Neural cell (in vitro differentiated cells): Measurements from ENCODE around the gene CTXN1. TPM values are rescaled to one million over a fixed set of nuclear protein-coding genes. Genes with fewer than 3 reads are reported as not detected.

Experiments used
- H2AFZ ChIP-seq: fragments of 200-600, 300-800 bp; sonication (generic), shearing (Covaris generic); 2 replicates; pipeline ENCODE4 v1.6.0; 2014; ENCODE audit warnings: low read depth, mild to moderate bottlenecking, antibody characterized with exemption, low read length, moderate library complexity
- H3F3A ChIP-seq: fragments of 200-600 bp; shearing (Covaris generic); 2 replicates; pipeline ENCODE4 v1.6.1; 2016; ENCODE audit warnings: mild to moderate bottlenecking, moderate library complexity, mixed read lengths, antibody characterized with exemption, low read length; ENCODE audit not compliant: insufficient read depth, poor library complexity, severe bottlenecking
- H3K27ac ChIP-seq: fragments of 200-600, 300-800 bp; sonication (generic), shearing (Covaris generic); 2 replicates; pipeline ENCODE4 v1.5.1; 2014; ENCODE audit warnings: mild to moderate bottlenecking, low read length, moderate library complexity
- H3K27me3 ChIP-seq: fragments of 300-800, 200-600 bp; sonication (generic), shearing (Covaris generic); 2 replicates; pipeline ENCODE4 v1.6.0; 2014; ENCODE audit warnings: mild to moderate bottlenecking, low read depth, low read length, moderate library complexity; ENCODE audit not compliant: insufficient read depth
- H3K36me3 ChIP-seq: fragments of 300-800, 200-600 bp; sonication (generic), shearing (Covaris generic); 2 replicates; pipeline ENCODE4 v1.5.1; 2014; ENCODE audit warnings: mild to moderate bottlenecking, antibody characterized with exemption, low read length, moderate library complexity; ENCODE audit not compliant: insufficient read depth
- H3K4me2 ChIP-seq: fragments of 300-800, 200-600 bp; sonication (generic), shearing (Covaris generic); 2 replicates; pipeline ENCODE4 v1.6.0; 2014; ENCODE audit warnings: mild to moderate bottlenecking, low read length
- H3K4me3 ChIP-seq: fragments of 300-800, 200-600 bp; sonication (generic), shearing (Covaris generic); 2 replicates; pipeline ENCODE4 v1.5.1; 2014; ENCODE audit warnings: mild to moderate bottlenecking, low read length, moderate library complexity
- H3K79me2 ChIP-seq: fragments of 200-600 bp; shearing (Covaris generic); replicated peaks from 2 replicates; pipeline ENCODE4 v1.6.0; 2014; ENCODE audit warnings: mild to moderate bottlenecking, low read length, moderate library complexity; ENCODE audit not compliant: insufficient read depth
- H3K9ac ChIP-seq: fragments of 300-800, 200-600 bp; sonication (generic), shearing (Covaris generic); 2 replicates; pipeline ENCODE4 v1.6.1; 2016; ENCODE audit warnings: mild to moderate bottlenecking, low read length, mixed read lengths
- H3K9me2 ChIP-seq: fragments of 200-600 bp; shearing (Covaris generic); 2 replicates; pipeline ENCODE4 v1.6.1; 2016; ENCODE audit warnings: mild to moderate bottlenecking, low read length, mixed read lengths; ENCODE audit not compliant: insufficient read depth
- H3K9me3 ChIP-seq: fragments of 200-600, 300-800 bp; sonication (generic), shearing (Covaris generic); 2 replicates; pipeline ENCODE4 v1.6.1; 2016; ENCODE audit warnings: mild to moderate bottlenecking, mixed run types, low read length, moderate library complexity, mixed read lengths
- H4K20me1 ChIP-seq: fragments of 200-600 bp; shearing (Covaris generic); 2 replicates; pipeline ENCODE4 v1.6.1; 2016; ENCODE audit warnings: mild to moderate bottlenecking, mixed run types; ENCODE audit not compliant: insufficient read depth
- EP300 ChIP-seq: fragments of 450-650 bp; conservative IDR thresholded peaks from 2 replicates; pipeline ENCODE4 v1.6.1; 2014; ENCODE audit warnings: antibody characterized with exemption, mild to moderate bottlenecking, moderate library complexity; ENCODE audit not compliant: poor library complexity, severe bottlenecking
- EZH2 ChIP-seq: fragments of 200-600, 300-800 bp; shearing (Covaris generic), sonication (generic); IDR thresholded peaks from 2 replicates; pipeline ENCODE4 v1.6.1; 2014; ENCODE audit warnings: antibody characterized with exemption, low read length, borderline replicate concordance, mild to moderate bottlenecking; ENCODE audit not compliant: insufficient read depth, poor library complexity, severe bottlenecking
- MXI1 ChIP-seq: fragments of 450-650 bp; conservative IDR thresholded peaks from 2 replicates; pipeline ENCODE4 v1.6.1; 2014; ENCODE audit warnings: antibody characterized with exemption, mild to moderate bottlenecking; ENCODE audit not compliant: poor library complexity, severe bottlenecking
- POLR2AphosphoS5 ChIP-seq: IDR thresholded peaks from 2 replicates; pipeline ENCODE4 v1.6.1; 2012
- RAD21 ChIP-seq: fragments of 450-650 bp; conservative IDR thresholded peaks from 2 replicates; pipeline ENCODE4 v1.6.1; 2014; ENCODE audit warnings: antibody characterized with exemption, mild to moderate bottlenecking, moderate library complexity
- SMC3 ChIP-seq: fragments of 450-650 bp; conservative IDR thresholded peaks from 2 replicates; pipeline ENCODE4 v1.6.1; 2014; ENCODE audit warnings: antibody characterized with exemption, mild to moderate bottlenecking, moderate library complexity; ENCODE audit not compliant: poor library complexity
- TAF1 ChIP-seq: IDR thresholded peaks from 2 replicates; pipeline ENCODE4 v1.6.1; 2012; ENCODE audit warnings: low read depth
- polyA plus RNA-seq: library from polyadenylated mRNA; depleted of rRNA; stranded (reverse); fragments of >200 nt; gene quantifications from 2 replicates; pipeline ENCODE4 v1.2.3, GENCODE V29; 2014
- TF ChIP-seq, protein P1 (sequence below): fragments of 450-650 bp; IDR thresholded peaks from 2 replicates; pipeline ENCODE4 v1.5.1; 2014; ENCODE audit warnings: antibody characterized with exemption, mild to moderate bottlenecking, moderate library complexity; ENCODE audit not compliant: poor library complexity, severe bottlenecking
- TF ChIP-seq, protein P2 (sequence below): IDR thresholded peaks from 2 replicates; pipeline ENCODE4 v1.6.1; 2012; ENCODE audit warnings: borderline replicate concordance

The CTXN1 gene
- polyA plus RNA-seq, 1 donor from 2014 or later: 24.7 TPM

DNA sequence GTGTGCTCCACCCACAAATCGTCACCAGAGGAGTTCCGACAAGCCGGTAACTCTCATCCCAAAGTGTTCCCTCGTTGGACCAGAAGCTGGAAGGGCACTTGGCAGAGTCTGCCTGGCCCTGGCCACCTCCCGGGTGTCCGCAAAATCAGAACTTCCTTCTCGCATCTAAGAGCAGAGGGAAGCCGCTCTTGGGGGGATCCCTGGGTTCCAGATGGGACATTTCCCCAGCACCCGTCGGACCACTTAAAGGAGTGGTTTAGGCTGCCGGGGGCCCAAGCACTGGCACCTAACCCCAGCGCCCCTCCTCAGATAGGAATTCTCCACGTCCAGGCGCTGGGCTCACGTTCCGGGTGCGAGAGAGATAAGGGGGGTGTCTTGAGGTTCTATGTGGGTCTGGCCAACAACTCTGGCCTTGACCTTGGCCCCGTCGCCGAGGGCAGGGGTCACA, 23.1 kb downstream of the CTXN1 start:
- no peaks in the 10 kb centered on the region for H3K9me2 ChIP-seq
- no peaks in the 10 kb centered on the region for H3K36me3 ChIP-seq
- peak overlapping the region; percentile 88 for H3K4me2 ChIP-seq
- no peaks in the 10 kb centered on the region for H4K20me1 ChIP-seq
- peaks cover 22% of the 10 kb centered on the region for H3K79me2 ChIP-seq
- peak overlapping the region; percentile 85 for H3K27ac ChIP-seq
- H3K9me3 ChIP-seq: no peaks in the 10 kb centered on the region
- no peaks in the 10 kb centered on the region for H3K27me3 ChIP-seq
- peak overlapping the region; percentile 82 for H3K9ac ChIP-seq
- no peaks in the 10 kb centered on the region for H3F3A ChIP-seq
- TF ChIP-seq, protein P1, sequence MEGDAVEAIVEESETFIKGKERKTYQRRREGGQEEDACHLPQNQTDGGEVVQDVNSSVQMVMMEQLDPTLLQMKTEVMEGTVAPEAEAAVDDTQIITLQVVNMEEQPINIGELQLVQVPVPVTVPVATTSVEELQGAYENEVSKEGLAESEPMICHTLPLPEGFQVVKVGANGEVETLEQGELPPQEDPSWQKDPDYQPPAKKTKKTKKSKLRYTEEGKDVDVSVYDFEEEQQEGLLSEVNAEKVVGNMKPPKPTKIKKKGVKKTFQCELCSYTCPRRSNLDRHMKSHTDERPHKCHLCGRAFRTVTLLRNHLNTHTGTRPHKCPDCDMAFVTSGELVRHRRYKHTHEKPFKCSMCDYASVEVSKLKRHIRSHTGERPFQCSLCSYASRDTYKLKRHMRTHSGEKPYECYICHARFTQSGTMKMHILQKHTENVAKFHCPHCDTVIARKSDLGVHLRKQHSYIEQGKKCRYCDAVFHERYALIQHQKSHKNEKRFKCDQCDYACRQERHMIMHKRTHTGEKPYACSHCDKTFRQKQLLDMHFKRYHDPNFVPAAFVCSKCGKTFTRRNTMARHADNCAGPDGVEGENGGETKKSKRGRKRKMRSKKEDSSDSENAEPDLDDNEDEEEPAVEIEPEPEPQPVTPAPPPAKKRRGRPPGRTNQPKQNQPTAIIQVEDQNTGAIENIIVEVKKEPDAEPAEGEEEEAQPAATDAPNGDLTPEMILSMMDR: no peak
- TF ChIP-seq TAF1 (no peak), MXI1 (no peak)
- TF ChIP-seq, protein P2, sequence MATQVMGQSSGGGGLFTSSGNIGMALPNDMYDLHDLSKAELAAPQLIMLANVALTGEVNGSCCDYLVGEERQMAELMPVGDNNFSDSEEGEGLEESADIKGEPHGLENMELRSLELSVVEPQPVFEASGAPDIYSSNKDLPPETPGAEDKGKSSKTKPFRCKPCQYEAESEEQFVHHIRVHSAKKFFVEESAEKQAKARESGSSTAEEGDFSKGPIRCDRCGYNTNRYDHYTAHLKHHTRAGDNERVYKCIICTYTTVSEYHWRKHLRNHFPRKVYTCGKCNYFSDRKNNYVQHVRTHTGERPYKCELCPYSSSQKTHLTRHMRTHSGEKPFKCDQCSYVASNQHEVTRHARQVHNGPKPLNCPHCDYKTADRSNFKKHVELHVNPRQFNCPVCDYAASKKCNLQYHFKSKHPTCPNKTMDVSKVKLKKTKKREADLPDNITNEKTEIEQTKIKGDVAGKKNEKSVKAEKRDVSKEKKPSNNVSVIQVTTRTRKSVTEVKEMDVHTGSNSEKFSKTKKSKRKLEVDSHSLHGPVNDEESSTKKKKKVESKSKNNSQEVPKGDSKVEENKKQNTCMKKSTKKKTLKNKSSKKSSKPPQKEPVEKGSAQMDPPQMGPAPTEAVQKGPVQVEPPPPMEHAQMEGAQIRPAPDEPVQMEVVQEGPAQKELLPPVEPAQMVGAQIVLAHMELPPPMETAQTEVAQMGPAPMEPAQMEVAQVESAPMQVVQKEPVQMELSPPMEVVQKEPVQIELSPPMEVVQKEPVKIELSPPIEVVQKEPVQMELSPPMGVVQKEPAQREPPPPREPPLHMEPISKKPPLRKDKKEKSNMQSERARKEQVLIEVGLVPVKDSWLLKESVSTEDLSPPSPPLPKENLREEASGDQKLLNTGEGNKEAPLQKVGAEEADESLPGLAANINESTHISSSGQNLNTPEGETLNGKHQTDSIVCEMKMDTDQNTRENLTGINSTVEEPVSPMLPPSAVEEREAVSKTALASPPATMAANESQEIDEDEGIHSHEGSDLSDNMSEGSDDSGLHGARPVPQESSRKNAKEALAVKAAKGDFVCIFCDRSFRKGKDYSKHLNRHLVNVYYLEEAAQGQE: no peak
- peak overlapping the region; percentile 77 for H3K4me3 ChIP-seq
- H2AFZ ChIP-seq: peak overlapping the region; percentile 80

DNA sequence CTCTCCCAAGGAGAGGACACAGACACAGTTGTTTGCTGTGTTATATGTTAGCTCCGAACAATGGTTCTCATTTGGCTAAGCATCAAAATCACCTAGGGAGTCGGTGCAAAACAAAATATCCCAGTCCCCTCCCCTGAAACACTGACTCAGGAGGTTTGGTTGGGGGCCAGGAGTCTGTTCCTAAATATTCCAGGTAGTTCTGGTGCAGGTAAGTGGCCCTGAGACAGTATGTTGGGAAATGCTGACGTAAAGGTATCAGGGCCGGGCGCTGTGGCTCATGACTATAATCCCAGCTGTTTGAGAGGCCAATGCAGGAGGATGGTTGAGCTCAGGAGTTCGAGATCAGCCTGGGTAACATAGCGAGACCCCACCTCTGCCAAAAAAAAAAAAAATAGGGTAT, 24.6 kb downstream of the CTXN1 start:
- Histone ChIP-seq H3K9me2 (no peaks in the 10 kb centered on the region), H3K4me3 (no peak overlapping the region), H3K36me3 (no peaks in the 10 kb centered on the region), H3F3A (no peaks in the 10 kb centered on the region), H4K20me1 (no peaks in the 10 kb centered on the region), H3K27me3 (no peaks in the 10 kb centered on the region), H2AFZ (no peak overlapping the region), H3K27ac (no peak overlapping the region), H3K9me3 (no peaks in the 10 kb centered on the region), H3K4me2 (no peak overlapping the region), H3K9ac (no peak overlapping the region), H3K79me2 (peaks cover 22% of the 10 kb centered on the region)
- TF ChIP-seq MXI1 (no peak), SMC3 (no peak), RAD21 (no peak), POLR2AphosphoS5 (no peak), EP300 (no peak), EZH2 (no peak), TAF1 (no peak)
- TF ChIP-seq, protein P2: no peak
- TF ChIP-seq, protein P1: no peak
